ENCODE data around the gene NYAP2.

DNA sequence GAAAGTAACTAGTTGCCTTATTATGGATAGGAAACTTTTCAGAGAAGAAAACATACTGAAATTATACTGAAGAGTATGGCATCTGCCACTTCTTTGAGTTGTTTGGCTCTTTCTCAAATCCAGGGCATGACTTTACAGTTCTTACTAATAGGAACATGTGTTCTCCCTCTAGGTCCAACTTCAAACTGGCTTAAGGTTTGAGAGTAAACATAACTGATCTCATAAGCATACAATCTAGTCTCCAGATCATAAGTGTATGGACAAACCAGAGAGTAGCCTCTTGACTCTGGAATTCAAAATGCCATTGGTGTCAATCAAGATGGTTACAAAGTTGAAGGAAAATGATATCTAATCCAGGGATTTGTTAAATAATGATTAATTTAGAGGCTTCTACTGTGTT is 101.5 kb downstream of the NYAP2 start:
- TF ChIP-seq, protein P1, sequence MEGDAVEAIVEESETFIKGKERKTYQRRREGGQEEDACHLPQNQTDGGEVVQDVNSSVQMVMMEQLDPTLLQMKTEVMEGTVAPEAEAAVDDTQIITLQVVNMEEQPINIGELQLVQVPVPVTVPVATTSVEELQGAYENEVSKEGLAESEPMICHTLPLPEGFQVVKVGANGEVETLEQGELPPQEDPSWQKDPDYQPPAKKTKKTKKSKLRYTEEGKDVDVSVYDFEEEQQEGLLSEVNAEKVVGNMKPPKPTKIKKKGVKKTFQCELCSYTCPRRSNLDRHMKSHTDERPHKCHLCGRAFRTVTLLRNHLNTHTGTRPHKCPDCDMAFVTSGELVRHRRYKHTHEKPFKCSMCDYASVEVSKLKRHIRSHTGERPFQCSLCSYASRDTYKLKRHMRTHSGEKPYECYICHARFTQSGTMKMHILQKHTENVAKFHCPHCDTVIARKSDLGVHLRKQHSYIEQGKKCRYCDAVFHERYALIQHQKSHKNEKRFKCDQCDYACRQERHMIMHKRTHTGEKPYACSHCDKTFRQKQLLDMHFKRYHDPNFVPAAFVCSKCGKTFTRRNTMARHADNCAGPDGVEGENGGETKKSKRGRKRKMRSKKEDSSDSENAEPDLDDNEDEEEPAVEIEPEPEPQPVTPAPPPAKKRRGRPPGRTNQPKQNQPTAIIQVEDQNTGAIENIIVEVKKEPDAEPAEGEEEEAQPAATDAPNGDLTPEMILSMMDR (IDR thresholded peaks at IDR 0.05): no peak
- TF ChIP-seq POLR2A (IDR thresholded peaks at IDR 0.05): no peak

All from uterus (tissue), 2 donors.